Suprapubic skin (tissue), 4 donors: Measurements from ENCODE around the gene TCF7.

Experiments used
- CTCF ChIP-seq, 2 donors: fragments of 200-600 bp in 1 of 2; fragments of 450-650 bp in 1 of 2; sonication (generic) in 1 of 2; IDR thresholded peaks; one replicate each; pipeline ENCODE4 v1.5.1; 2016 to 2019; ENCODE audit warnings: antibody characterized with exemption in 2 of 2, mild to moderate bottlenecking in 1 of 2, moderate library complexity in 1 of 2
- EP300 ChIP-seq: sonication (generic); formaldehyde crosslinking; IDR thresholded peaks from one replicate; pipeline ENCODE4 v1.6.1; 2017; ENCODE audit warnings: antibody characterized with exemption
- POLR2A ChIP-seq, 2 donors: fragments of 450-650 bp; IDR thresholded peaks; one replicate each; pipeline ENCODE4 v1.6.1; 2017; ENCODE audit warnings: antibody characterized with exemption in 2 of 2, mild to moderate bottlenecking in 2 of 2, moderate library complexity in 2 of 2
- POLR2AphosphoS5 ChIP-seq, 3 donors: sonication (generic); formaldehyde crosslinking; IDR thresholded peaks; one replicate each; pipeline ENCODE4 v1.6.1; 2017; ENCODE audit warnings: antibody characterized with exemption in 3 of 3

- TF ChIP-seq POLR2A (IDR thresholded peaks at IDR 0.05) = no peak
- no peak for TF ChIP-seq CTCF (IDR thresholded peaks at IDR 0.05)
- no peak for TF ChIP-seq EP300
- no peak for TF ChIP-seq POLR2AphosphoS5 (IDR thresholded peaks at IDR 0.05)
Observed at GRCh38 chr5:134082264-134082992, 32.1 kb upstream of the TCF7 start.
